D721Med (cell line): ENCODE measurements around the gene KCNJ15.

Experiments
- DNase-seq: peaks from one replicate; pipeline ENCODE4 v3.0.0; 2011; ENCODE audit warnings: low spot score; ENCODE audit not compliant: insufficient read length
- FAIRE-seq: peaks from 2 replicates; lab custom pipeline; 2011; peaks lifted over from hg19 to GRCh38; lab: Jason Lieb, UNC
- TF ChIP-seq, protein P1 (sequence below): IDR thresholded peaks from 2 replicates; pipeline ENCODE4 v1.5.1; 2012; ENCODE audit warnings: mild to moderate bottlenecking, control low read depth; ENCODE audit not compliant: insufficient read depth; ENCODE audit errors: missing control alignments

KCNJ15 gene

DNA sequence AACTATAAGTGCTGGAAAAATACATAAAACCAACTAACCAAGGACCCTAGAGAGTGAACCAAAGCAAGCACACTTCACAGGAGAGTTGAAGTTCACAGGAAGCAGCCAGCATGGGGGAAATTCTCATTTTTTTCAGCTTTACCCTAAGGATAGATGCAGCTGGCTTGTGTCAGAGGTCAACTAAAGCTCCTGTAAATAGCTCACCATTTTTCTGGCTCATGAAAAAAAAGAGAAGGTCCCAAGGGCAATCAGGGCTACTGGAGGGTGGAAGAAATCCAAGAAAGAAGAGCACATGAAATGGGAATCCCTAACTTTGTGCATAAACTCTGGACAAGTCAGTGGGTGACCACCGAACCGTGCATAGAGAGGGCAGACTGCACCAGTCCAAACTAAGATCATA lies 58.3 kb downstream of the KCNJ15 start:
- DNase-seq (no peak), FAIRE-seq (no peak)
- TF ChIP-seq, protein P1, sequence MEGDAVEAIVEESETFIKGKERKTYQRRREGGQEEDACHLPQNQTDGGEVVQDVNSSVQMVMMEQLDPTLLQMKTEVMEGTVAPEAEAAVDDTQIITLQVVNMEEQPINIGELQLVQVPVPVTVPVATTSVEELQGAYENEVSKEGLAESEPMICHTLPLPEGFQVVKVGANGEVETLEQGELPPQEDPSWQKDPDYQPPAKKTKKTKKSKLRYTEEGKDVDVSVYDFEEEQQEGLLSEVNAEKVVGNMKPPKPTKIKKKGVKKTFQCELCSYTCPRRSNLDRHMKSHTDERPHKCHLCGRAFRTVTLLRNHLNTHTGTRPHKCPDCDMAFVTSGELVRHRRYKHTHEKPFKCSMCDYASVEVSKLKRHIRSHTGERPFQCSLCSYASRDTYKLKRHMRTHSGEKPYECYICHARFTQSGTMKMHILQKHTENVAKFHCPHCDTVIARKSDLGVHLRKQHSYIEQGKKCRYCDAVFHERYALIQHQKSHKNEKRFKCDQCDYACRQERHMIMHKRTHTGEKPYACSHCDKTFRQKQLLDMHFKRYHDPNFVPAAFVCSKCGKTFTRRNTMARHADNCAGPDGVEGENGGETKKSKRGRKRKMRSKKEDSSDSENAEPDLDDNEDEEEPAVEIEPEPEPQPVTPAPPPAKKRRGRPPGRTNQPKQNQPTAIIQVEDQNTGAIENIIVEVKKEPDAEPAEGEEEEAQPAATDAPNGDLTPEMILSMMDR = no peak

DNA sequence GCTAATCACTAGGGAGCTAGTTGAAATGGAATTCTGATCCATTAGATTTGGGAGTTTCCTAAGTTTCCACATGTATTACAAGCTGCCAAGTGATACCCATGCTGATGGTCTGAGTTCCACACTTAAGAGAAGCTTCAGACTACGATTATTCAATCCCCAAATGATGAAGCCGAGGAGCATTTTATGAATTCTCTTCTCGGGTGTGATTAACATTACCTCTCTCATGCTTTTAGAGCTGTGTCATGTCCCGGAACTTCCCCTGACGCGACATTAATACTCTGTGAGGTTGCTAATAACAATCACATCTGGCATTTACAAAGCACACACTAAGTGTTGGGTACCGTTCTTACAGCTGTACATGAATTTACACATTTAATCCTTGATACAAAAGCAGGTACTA lies 63.0 kb downstream of the KCNJ15 start:
- TF ChIP-seq, protein P1 = no peak
- DNase-seq (no peak), FAIRE-seq (no peak)

DNA sequence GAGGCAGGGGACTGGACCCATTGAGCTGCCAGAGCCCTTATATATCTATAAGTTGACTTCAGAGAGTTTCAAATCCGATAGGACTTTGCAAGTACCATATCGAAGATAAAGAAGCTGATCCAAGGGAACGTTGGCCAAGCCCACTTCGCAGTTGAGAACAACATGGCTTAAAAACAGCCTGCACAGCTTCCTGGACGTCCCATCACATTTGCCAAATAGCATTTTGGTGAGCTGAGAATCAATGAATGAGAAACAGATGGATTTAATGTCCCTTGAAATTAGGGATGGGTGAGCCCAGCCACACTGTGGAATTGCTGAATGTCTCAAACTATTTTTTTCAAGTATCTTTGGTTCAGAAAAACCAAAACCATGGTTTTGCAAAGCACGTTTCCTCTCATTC lies 64.8 kb downstream of the KCNJ15 start:
- FAIRE-seq (no peak), DNase-seq (no peak)
- TF ChIP-seq, protein P1 = no peak

DNA sequence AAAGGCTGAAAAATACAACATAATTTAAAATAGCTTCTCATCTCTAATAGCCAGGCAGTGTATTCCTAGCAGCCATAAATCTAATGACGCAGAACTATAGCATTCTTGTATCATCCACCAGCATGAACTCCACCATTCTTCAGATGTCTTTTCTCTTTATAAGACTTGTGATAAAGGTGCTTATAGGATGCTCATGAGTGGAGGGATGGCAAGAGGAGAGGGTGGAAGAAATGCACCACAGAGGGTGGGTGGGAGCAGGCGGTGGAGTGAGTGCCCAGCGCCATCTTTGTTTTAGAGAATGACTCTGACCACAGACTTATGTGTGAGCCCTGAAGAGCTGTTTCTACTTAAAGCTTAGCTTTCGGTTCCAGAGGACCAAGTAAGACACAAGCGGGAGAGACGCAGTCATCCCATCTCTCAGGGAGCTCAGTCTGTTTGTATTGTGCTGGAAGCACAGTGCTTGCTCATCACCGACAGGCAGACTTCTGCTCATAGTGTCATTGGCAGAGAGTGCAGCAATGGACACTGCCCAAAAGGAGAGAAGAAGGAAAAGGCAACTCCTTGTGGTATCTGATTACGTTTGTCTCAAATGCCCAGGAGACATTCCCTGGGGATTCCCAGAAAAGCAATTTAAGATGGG lies 65.6 kb downstream of the KCNJ15 start:
- no peak for DNase-seq
- FAIRE-seq = no peak
- TF ChIP-seq, protein P1 = no peak

DNA sequence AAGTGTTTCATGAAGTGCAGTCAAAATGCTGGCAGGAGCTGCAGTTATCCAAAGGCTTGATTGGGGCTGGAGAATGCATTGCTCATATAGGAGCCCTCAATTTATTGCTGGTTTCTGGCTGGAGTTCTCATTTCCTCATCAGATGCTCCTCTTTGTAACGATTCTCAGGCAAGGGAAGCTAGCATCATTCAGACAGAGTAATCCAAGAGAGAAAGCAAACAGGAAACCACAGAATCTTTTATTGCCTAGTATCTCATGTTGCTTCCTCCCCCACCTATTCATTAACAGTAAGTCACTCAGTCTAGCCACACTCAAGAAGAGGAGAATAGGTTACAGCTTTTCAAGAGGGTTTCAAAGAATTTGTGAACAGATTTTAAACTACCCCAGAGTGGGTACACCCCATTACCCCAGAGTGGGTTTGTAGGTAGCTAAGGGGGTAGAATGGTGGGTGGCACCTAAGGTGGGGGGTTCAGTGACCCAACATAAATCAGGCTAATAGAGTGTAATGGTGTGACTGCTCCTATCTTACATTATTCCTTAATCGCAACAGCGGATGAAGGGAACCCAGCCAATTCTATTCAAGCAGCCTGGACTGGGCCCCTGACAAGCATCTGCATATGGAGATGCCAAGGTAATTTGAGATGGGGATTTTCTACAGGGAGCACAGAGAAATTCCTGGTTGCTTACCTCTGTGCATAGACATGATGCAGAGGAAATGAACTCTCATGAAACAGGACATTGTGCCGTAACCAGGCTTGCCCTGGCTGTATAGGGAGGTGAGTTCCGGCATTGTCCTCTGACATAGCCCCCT lies 67.1 kb downstream of the KCNJ15 start:
- DNase-seq = no peak
- no peak for FAIRE-seq
- TF ChIP-seq, protein P1 = no peak

DNA sequence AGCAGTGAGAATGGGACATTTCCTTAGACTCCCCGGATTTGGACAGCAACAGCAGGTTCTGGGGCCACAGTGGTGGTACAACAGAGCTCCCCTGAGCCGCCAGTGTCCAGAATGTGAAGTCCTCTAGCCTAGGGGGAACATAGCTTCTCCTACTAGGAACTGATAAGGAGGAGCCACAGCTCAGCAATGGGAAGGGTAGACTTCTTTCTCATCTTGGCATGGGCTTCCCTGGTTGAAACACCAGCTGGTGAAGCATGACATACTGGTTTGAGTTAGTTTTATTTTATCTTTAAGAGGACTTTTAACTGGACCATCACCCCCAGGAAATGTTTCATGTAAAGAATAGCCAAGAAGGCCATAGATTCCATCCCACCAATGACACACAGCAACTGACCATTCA lies 68.4 kb downstream of the KCNJ15 start:
- FAIRE-seq = no peak
- no peak for DNase-seq
- TF ChIP-seq, protein P1 = no peak

DNA sequence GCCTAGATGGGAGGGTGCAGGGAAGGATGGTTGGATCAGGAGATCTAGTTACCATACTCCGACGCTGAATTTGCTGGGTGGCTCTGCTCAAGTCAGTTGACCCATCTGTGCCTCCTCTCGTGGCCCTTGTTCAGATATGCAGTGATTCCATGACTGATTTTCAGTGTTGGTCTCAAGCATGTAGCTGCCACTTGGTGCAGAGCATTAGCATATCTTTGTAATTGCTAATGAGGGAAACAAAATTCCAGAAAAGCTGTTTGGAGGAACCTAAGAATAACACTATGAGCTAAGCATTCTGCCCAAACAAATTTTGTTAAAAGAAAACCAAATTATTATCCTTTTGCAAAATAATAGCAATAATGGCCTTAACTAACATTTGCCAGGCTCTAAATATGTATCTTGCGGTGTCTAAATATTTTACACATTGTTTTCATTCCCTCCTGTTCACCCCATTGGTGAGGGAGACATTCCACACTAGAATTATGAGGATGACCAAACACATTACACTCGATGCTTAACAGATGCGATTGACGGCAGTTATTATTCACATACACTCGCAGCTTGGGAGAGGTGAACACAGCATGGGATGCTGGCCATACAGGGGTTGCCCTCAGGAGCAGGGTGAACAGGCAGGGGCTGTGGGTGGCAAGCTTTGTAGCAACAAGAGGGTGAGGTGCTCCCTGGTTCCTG lies 69.1 kb downstream of the KCNJ15 start:
- TF ChIP-seq, protein P1 = no peak

More for the DNA sequence above, 69.1 kb downstream of the KCNJ15 start:
- no peak for FAIRE-seq
- DNase-seq = no peak
